ENCODE results near the gene CPA2. TPM values are rescaled to one million over a fixed set of nuclear protein-coding genes. Genes with fewer than 3 reads are reported as not detected.
A peak's percentile ranks its signal among the peaks of the same experiment; 100 is the strongest.

Gene CPA2
- polyA plus RNA-seq, 1 of the 3 experiments (the other 2 are of a cell fraction), result 0.03 TPM

GRCh38 chr7:130226333-130226732, 40.3 kb upstream of the CPA2 start (continued):
- no peak for TF ChIP-seq MEF2A (IDR thresholded peaks at IDR 0.05; ENCODE audit: borderline replicate concordance, low read depth)

GRCh38 chr7:130227883-130228575, 38.6 kb upstream of the CPA2 start:
- H3K27me3 ChIP-seq (ENCODE audit: insufficient read depth), result no peaks in the 10 kb centered on the region
- POLR2A ChIA-PET, result no interaction called here
- H3K27ac ChIP-seq (ENCODE audit: low read depth in 2 of 2, low read length in 1 of 2), result peak overlapping the region in 1 of 2 experiments; percentile 89; a peak in 2 of 4 replicates
- TF ChIP-seq POLR2AphosphoS5 (IDR thresholded peaks at IDR 0.05; ENCODE audit: low read depth, low read length) (peak; percentile 73), FOXM1 (IDR thresholded peaks at IDR 0.05; ENCODE audit: low read depth) (no peak), TCF12 (IDR thresholded peaks at IDR 0.05) (peak; percentile 81), RFX5 (IDR thresholded peaks at IDR 0.05; ENCODE audit: low read length) (no peak), RXRA (IDR thresholded peaks at IDR 0.05; ENCODE audit: borderline replicate concordance, low read depth) (0 out of 2 replicates have a peak, but pooled peaks have one; percentile 4), EP300 (IDR thresholded peaks at IDR 0.05; ENCODE audit: borderline replicate concordance in 1 of 2, low read depth in 1 of 2, low read length in 1 of 2) (peak in 1 of 2 experiments; percentile 40; a peak in 1 of 4 replicates)
- WGBS (ENCODE audit: low lambda C conversion rate), result 19% methylated on average over 1 of the region's 1 CpG
- H3K36me3 ChIP-seq (replicated peaks in 1 of 2; ENCODE audit: control insufficient read depth in 1 of 2, insufficient read depth in 2 of 2, low read length in 1 of 2), result no peaks in the 10 kb centered on the region
- peak; percentile 63 for DNase-seq
- CTCF ChIA-PET, result interaction anchor here (1.4 to 1.5 kb wide), 2 partner anchors 9 to 530 kb away, joined by 4 read pairs; no protein-coding TSS in a partner anchor
- no peak overlapping the region for H3K4me3 ChIP-seq (ENCODE audit: low read depth in 2 of 2, low read length in 1 of 2)
- no peak overlapping the region for H3K4me2 ChIP-seq
- no peaks in the 10 kb centered on the region for H3K9me3 ChIP-seq
- H4K20me1 ChIP-seq (ENCODE audit: insufficient read depth), result no peaks in the 10 kb centered on the region
- H2AFZ ChIP-seq (ENCODE audit: low read depth), result no peak overlapping the region
- no peaks in the 10 kb centered on the region for H3K9me2 ChIP-seq
- peaks cover 0 to 11% of the 10 kb centered on the region in 2 experiments; a peak in 2 of 4 replicates for H3K4me1 ChIP-seq (ENCODE audit: control insufficient read depth in 1 of 2, insufficient read depth in 2 of 2, low read depth in 1 of 2, low read length in 1 of 2)
- H3F3A ChIP-seq (replicated peaks; ENCODE audit: insufficient read depth), result no peaks in the 10 kb centered on the region
- H3K79me2 ChIP-seq (ENCODE audit: insufficient read depth), result no peaks in the 10 kb centered on the region
- no peak overlapping the region for H3K9ac ChIP-seq

GRCh38 chr7:130228840-130229502, 37.7 kb upstream of the CPA2 start:
- Histone ChIP-seq H2AFZ (ENCODE audit: low read depth) (no peak overlapping the region; the same call in 1 of the 2 replicates), H3K79me2 (ENCODE audit: insufficient read depth) (no peaks in the 10 kb centered on the region), H3K27ac (ENCODE audit: low read depth in 2 of 2, low read length in 1 of 2) (peak overlapping the region in 1 of 2 experiments; percentile 89; a peak in 2 of 4 replicates), H3K4me2 (no peak overlapping the region), H3K36me3 (replicated peaks in 1 of 2; ENCODE audit: control insufficient read depth in 1 of 2, insufficient read depth in 2 of 2, low read length in 1 of 2) (no peaks in the 10 kb centered on the region), H3K4me1 (ENCODE audit: control insufficient read depth in 1 of 2, insufficient read depth in 2 of 2, low read depth in 1 of 2, low read length in 1 of 2) (peaks cover 0 to 11% of the 10 kb centered on the region in 2 experiments; a peak in 2 of 4 replicates), H4K20me1 (ENCODE audit: insufficient read depth) (no peaks in the 10 kb centered on the region), H3K27me3 (ENCODE audit: insufficient read depth) (no peaks in the 10 kb centered on the region), H3K9ac (no peak overlapping the region), H3K4me3 (ENCODE audit: low read depth in 2 of 2, low read length in 1 of 2) (no peak overlapping the region), H3K9me3 (no peaks in the 10 kb centered on the region), H3K9me2 (no peaks in the 10 kb centered on the region), H3F3A (replicated peaks; ENCODE audit: insufficient read depth) (no peaks in the 10 kb centered on the region)
- CTCF ChIA-PET, result interaction anchor here (1.0 to 1.5 kb wide), 5 partner anchors 8 to 529 kb away, joined by 3 to 4 read pairs (median 4); partner anchors contain the start of gene TMEM209
- WGBS (ENCODE audit: low lambda C conversion rate), result 69% methylated on average over 7 of the region's 7 CpGs
- no peak for TF ChIP-seq RFX5 (IDR thresholded peaks at IDR 0.05; ENCODE audit: low read length)
- TF ChIP-seq CHD2 (IDR thresholded peaks at IDR 0.05; ENCODE audit: low read length, partially characterized antibody), result no peak
- TF ChIP-seq IRF3 (IDR thresholded peaks at IDR 0.05; ENCODE audit: low read depth, low read length), result no peak
- no peak for TF ChIP-seq EZH2phosphoT487 (IDR thresholded peaks at IDR 0.05; ENCODE audit: borderline replicate concordance, low read depth)
- TF ChIP-seq FOXM1 (IDR thresholded peaks at IDR 0.05; ENCODE audit: low read depth), result no peak
- TF ChIP-seq SMC3 (IDR thresholded peaks at IDR 0.05; ENCODE audit: low read depth, low read length), result no peak
- TF ChIP-seq GATA2 (CRISPR knock-in tag; IDR thresholded peaks at IDR 0.05), result no peak
- TF ChIP-seq GABPA (IDR thresholded peaks at IDR 0.05; ENCODE audit: low read depth), result no peak
- no peak for TF ChIP-seq TCF12 (IDR thresholded peaks at IDR 0.05)
- no peak for TF ChIP-seq RXRA (IDR thresholded peaks at IDR 0.05; ENCODE audit: borderline replicate concordance, low read depth)
- TF ChIP-seq TEAD4 (IDR thresholded peaks at IDR 0.05; ENCODE audit: borderline replicate concordance, insufficient read depth), result no peak
- no peak for TF ChIP-seq EP300 (IDR thresholded peaks at IDR 0.05; ENCODE audit: borderline replicate concordance in 1 of 2, low read depth in 1 of 2, low read length in 1 of 2)
- TF ChIP-seq ELF1 (IDR thresholded peaks at IDR 0.05), result no peak
- no peak for TF ChIP-seq CTCF (IDR thresholded peaks at IDR 0.05)
- TF ChIP-seq MXI1 (IDR thresholded peaks at IDR 0.05; ENCODE audit: low read depth, low read length), result no peak
- no peak for TF ChIP-seq FOSL2 (IDR thresholded peaks at IDR 0.05; ENCODE audit: borderline replicate concordance, low read depth)
- no peak for TF ChIP-seq FOXJ3 (CRISPR knock-in tag; IDR thresholded peaks at IDR 0.05)
- TF ChIP-seq TAF1 (IDR thresholded peaks at IDR 0.05; ENCODE audit: borderline replicate concordance, low read depth, low read length), result no peak
- DNase-seq, result peak; percentile 37
- POLR2A ChIA-PET, result no interaction called here
